Testis (tissue), 2 donors: Measurements from ENCODE around the gene TMEM120A.

ENCODE experiments used
- CTCF ChIP-seq, 3 experiments: fragments of 450-650 bp in 2 of 3; fragments of 200-600 bp in 1 of 3; sonication (generic) in 1 of 3; IDR thresholded peaks; one replicate each; pipeline ENCODE4 v1.5.1; 2016 to 2019; ENCODE audit warnings: antibody characterized with exemption in 3 of 3, mild to moderate bottlenecking in 2 of 3, moderate library complexity in 1 of 3
- POLR2A ChIP-seq: fragments of 450-650 bp; IDR thresholded peaks from one replicate; pipeline ENCODE4 v1.6.1; 2017; ENCODE audit warnings: antibody characterized with exemption, mild to moderate bottlenecking, moderate library complexity

- no peak for TF ChIP-seq POLR2A
- no peak for TF ChIP-seq CTCF (IDR thresholded peaks at IDR 0.05)
Measured at GRCh38 chr7:75960372-75960771, 34.0 kb downstream of the TMEM120A start.
